Measurements from ENCODE around the gene CD7. TPM values are rescaled to one million over a fixed set of nuclear protein-coding genes. Genes with fewer than 3 reads are reported as not detected.
A peak's percentile ranks its signal among the peaks of the same experiment; 100 is the strongest.

CD7 gene
- total and polyA plus RNA-seq, 9 of the 15 experiments (the other 6 are each of a cell fraction or from before 2014, with no cell fraction given): 0.21 to 0.35 TPM; not detected in 7

DNA sequence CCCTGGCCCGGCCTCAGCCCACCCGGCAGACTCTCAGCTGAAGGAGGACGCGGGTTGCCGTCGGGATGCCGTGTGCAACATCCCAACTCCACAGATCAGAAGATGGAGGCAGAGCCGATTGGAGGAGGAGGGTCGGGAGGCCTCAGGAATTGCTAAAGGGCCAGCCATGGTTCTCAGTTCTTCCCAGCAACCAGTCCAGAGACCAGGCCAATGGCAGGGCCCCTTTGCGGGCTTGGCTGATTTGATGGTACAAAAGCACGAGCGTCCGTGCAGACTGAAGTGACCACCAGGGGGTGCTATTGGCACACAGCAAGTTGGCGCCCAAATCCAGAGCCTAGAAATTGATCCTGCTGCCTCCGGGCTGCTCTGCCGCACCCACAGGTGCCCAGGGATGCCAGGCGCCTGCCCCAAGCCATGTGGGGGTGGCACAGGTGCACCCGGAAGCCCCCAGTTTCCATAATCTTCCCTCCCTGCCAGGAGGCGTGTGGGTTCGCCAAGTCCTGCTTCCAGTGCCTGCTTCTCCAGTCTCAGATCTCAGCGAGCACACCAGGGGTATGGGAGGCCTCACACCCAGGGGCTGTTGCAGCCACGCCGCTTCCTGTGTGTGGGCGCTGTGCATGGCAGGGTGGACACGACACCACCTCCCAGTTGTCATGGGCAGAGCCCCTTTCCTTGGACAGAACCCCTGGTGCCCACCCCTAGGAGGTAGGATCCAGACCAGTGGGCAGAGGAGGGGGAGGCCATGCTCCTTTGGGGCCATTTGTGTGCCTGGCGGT is 34.5 kb upstream of the CD7 start (continued):
- no peak for TF ChIP-seq RBM22 (IDR thresholded peaks at IDR 0.05; ENCODE audit: low read depth, low read length, poor library complexity, severe bottlenecking)
- no peak for TF ChIP-seq HCFC1 (IDR thresholded peaks at IDR 0.05; ENCODE audit: low read depth, low read length)
- TF ChIP-seq XRCC5 (IDR thresholded peaks at IDR 0.05; ENCODE audit: low read depth, low read length): no peak
- TF ChIP-seq, protein P1, sequence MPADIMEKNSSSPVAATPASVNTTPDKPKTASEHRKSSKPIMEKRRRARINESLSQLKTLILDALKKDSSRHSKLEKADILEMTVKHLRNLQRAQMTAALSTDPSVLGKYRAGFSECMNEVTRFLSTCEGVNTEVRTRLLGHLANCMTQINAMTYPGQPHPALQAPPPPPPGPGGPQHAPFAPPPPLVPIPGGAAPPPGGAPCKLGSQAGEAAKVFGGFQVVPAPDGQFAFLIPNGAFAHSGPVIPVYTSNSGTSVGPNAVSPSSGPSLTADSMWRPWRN (IDR thresholded peaks at IDR 0.05; ENCODE audit: low read depth): no peak
- no peak for TF ChIP-seq ZNF232 (CRISPR knock-in tag; IDR thresholded peaks at IDR 0.05)
- TF ChIP-seq, protein P2, sequence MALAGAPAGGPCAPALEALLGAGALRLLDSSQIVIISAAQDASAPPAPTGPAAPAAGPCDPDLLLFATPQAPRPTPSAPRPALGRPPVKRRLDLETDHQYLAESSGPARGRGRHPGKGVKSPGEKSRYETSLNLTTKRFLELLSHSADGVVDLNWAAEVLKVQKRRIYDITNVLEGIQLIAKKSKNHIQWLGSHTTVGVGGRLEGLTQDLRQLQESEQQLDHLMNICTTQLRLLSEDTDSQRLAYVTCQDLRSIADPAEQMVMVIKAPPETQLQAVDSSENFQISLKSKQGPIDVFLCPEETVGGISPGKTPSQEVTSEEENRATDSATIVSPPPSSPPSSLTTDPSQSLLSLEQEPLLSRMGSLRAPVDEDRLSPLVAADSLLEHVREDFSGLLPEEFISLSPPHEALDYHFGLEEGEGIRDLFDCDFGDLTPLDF (CRISPR knock-in tag; IDR thresholded peaks at IDR 0.05): no peak
- no peak for TF ChIP-seq SPI1 (IDR thresholded peaks at IDR 0.05; ENCODE audit: borderline replicate concordance, low read depth, low read length)
- TF ChIP-seq NBN (IDR thresholded peaks at IDR 0.05; ENCODE audit: low read depth): no peak
- TF ChIP-seq GTF2A2 (tag; IDR thresholded peaks at IDR 0.05): no peak
- TF ChIP-seq ZNF217 (CRISPR knock-in tag; IDR thresholded peaks at IDR 0.05): no peak
- TF ChIP-seq, protein P3, sequence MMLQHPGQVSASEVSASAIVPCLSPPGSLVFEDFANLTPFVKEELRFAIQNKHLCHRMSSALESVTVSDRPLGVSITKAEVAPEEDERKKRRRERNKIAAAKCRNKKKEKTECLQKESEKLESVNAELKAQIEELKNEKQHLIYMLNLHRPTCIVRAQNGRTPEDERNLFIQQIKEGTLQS (IDR thresholded peaks at IDR 0.05): no peak
- TF ChIP-seq, protein P3 (CRISPR knock-in tag; conservative IDR thresholded peaks at IDR 0.05): no peak
- TF ChIP-seq IFI16 (CRISPR knock-in tag; IDR thresholded peaks at IDR 0.05): no peak
- no peak for TF ChIP-seq DIDO1 (tag; IDR thresholded peaks at IDR 0.05; ENCODE audit: low read depth)
- TF ChIP-seq MAFK (IDR thresholded peaks at IDR 0.05; ENCODE audit: low read length): no peak
- TF ChIP-seq, protein P4, sequence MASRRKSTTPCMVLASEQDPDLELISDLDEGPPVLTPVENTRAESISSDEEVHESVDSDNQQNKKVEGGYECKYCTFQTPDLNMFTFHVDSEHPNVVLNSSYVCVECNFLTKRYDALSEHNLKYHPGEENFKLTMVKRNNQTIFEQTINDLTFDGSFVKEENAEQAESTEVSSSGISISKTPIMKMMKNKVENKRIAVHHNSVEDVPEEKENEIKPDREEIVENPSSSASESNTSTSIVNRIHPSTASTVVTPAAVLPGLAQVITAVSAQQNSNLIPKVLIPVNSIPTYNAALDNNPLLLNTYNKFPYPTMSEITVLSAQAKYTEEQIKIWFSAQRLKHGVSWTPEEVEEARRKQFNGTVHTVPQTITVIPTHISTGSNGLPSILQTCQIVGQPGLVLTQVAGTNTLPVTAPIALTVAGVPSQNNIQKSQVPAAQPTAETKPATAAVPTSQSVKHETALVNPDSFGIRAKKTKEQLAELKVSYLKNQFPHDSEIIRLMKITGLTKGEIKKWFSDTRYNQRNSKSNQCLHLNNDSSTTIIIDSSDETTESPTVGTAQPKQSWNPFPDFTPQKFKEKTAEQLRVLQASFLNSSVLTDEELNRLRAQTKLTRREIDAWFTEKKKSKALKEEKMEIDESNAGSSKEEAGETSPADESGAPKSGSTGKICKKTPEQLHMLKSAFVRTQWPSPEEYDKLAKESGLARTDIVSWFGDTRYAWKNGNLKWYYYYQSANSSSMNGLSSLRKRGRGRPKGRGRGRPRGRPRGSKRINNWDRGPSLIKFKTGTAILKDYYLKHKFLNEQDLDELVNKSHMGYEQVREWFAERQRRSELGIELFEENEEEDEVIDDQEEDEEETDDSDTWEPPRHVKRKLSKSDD (conservative IDR thresholded peaks at IDR 0.05; ENCODE audit: low read length): no peak
- no peak for TF ChIP-seq BRF1 (IDR thresholded peaks at IDR 0.05; ENCODE audit: borderline replicate concordance, extremely low read depth, insufficient read length)
- TF ChIP-seq ATF1 (CRISPR knock-in tag; IDR thresholded peaks at IDR 0.05): no peak
- TF ChIP-seq ATF1 (tag; IDR thresholded peaks at IDR 0.05): peak; percentile 19; the same call in 1 of the 2 replicates
- TF ChIP-seq, protein P5, sequence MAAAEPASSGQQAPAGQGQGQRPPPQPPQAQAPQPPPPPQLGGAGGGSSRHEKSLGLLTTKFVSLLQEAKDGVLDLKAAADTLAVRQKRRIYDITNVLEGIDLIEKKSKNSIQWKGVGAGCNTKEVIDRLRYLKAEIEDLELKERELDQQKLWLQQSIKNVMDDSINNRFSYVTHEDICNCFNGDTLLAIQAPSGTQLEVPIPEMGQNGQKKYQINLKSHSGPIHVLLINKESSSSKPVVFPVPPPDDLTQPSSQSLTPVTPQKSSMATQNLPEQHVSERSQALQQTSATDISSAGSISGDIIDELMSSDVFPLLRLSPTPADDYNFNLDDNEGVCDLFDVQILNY (CRISPR knock-in tag; IDR thresholded peaks at IDR 0.05): no peak
- peak; percentile 87 to 94 for TF ChIP-seq RAD21 (CRISPR knock-in tag; conservative IDR thresholded peaks at IDR 0.05 in 1 of 2, IDR thresholded peaks at IDR 0.05 in 1 of 2)
- no peak for TF ChIP-seq GATAD2A (IDR thresholded peaks at IDR 0.05)
- TF ChIP-seq SMARCB1 (IDR thresholded peaks at IDR 0.05; ENCODE audit: insufficient read length, low read depth): no peak

All from K562 (cell line).